Left lung (tissue), 14 donors: ENCODE measurements around the gene PPM1M. TPM values are rescaled to one million over a fixed set of nuclear protein-coding genes. Genes with fewer than 3 reads are reported as not detected.

Experiments used
- ATAC-seq: fragments of 200-7000 bp; cut with Tn5 transposase; one replicate; pipeline ENCODE4 v1.9.1; 2020; ENCODE audit warnings: moderate library complexity
- DNase-seq, 4 donors: peaks; one replicate each; pipeline ENCODE4 v3.0.0-alpha.2; 2013 to 2020
- H3K27ac ChIP-seq, 2 donors: fragments of 200-600 bp; sonication (generic) in 1 of 2; one replicate each; pipeline versions ENCODE4 v1.5.0 to v1.8.0; 2020 to 2021
- H3K27me3 ChIP-seq, 2 donors: fragments of 200-600 bp; sonication (generic) in 1 of 2; one replicate each; pipeline versions ENCODE4 v1.5.0 to v1.8.0; 2020 to 2021
- H3K36me3 ChIP-seq, 2 donors: fragments of 200-600 bp; sonication (generic) in 1 of 2; one replicate each; pipeline versions ENCODE4 v1.5.0 to v1.8.0; 2020 to 2021
- H3K4me1 ChIP-seq, 2 donors: fragments of 200-600 bp; one replicate each; pipeline ENCODE4 v1.8.0; 2021
- H3K4me3 ChIP-seq, 2 donors: fragments of 200-600 bp; sonication (generic) in 1 of 2; one replicate each; pipeline versions ENCODE4 v1.5.0 to v1.8.0; 2020 to 2021; ENCODE audit warnings: mild to moderate bottlenecking in 1 of 2
- H3K9me3 ChIP-seq, 2 donors: fragments of 200-600 bp; sonication (generic) in 1 of 2; one replicate each; pipeline versions ENCODE4 v1.5.0 to v1.8.0; 2020 to 2021
- intact Hi-C, 2 donors: fragments of 100-400 bp; cut with DNase I; formaldehyde crosslinking; loops; one replicate each; pipeline versions ENCODE4 v1.11.2 to v1.14.2; 2022
- long read RNA-seq, 12 donors: library from polyadenylated mRNA in 2 of 12; unstranded in 2 of 12; transcript quantifications; one replicate each; pipeline ENCODE4 v2.0.0 and lab custom pipeline, GENCODE V29; 2019 to 2026
- polyA plus RNA-seq, 6 donors: library from polyadenylated mRNA; unstranded; fragments of 120-200 nt; gene quantifications; one replicate each; pipeline ENCODE4 v1.2.1, GENCODE V29; 2013; ENCODE audit not compliant: insufficient read length in 6 of 6
- total RNA-seq, 2 donors: library from RNA; stranded (reverse); fragmentation: NEBNext Ultra II Directional; extraction: Animal tissue kit (Norgen Biotek cat#: 25700); gene quantifications; one replicate each; pipeline ENCODE4 v1.2.1, GENCODE V29; 2021
- TF ChIP-seq, protein P1 (sequence below), 2 donors: fragments of 200-600 bp; sonication (generic) in 1 of 2; IDR thresholded peaks; one replicate each; pipeline versions ENCODE4 v1.5.0 to v1.8.0; 2021; ENCODE audit warnings: antibody characterized with exemption in 2 of 2
- donor health status: DM: no; HTN: yes; CAD: no.
- donor health status: DM: no; HTN: no; CAD: no.

The PPM1M gene
- total RNA-seq, result 10 to 100 TPM; 33.1 to 48.3 TPM
- polyA plus RNA-seq, result 10 to 100 TPM; 27.4 to 36.3 (median 30.9) TPM
- long read RNA-seq, donor 1, partial matches to known transcripts, result 0 of 1 reads
- long read RNA-seq, donor 1, other reads (novel, unspliced or antisense), result 0 of 1 reads
- long read RNA-seq, donor 2, partial matches to known transcripts, result 0 of 1 reads
- long read RNA-seq, donor 2, other reads (novel, unspliced or antisense), result 0 of 1 reads
- long read RNA-seq, donor 3, partial matches to known transcripts, result 9 of 13 reads
- long read RNA-seq, donor 3, other reads (novel, unspliced or antisense), result 0 of 13 reads
- long read RNA-seq, donor 4, transcript PPM1M-202 (10 exons, 2,193 nt), result major isoform, 10 of 17 reads
- long read RNA-seq, donor 4, partial matches to known transcripts, result 0 of 17 reads
- long read RNA-seq, donor 4, other reads (novel, unspliced or antisense), result 7 of 17 reads
- long read RNA-seq, donor 5, partial matches to known transcripts, result 0 of 2 reads
- long read RNA-seq, donor 5, other reads (novel, unspliced or antisense), result 0 of 2 reads
- long read RNA-seq, donor 6, transcript PPM1M-202 (10 exons, 2,193 nt), result major isoform, 9 of 9 reads
- long read RNA-seq, donor 6, partial matches to known transcripts, result 0 of 9 reads
- long read RNA-seq, donor 6, other reads (novel, unspliced or antisense), result 0 of 9 reads
- long read RNA-seq, donor 7, partial matches to known transcripts, result 0 of 2 reads
- long read RNA-seq, donor 7, other reads (novel, unspliced or antisense), result 0 of 2 reads
- long read RNA-seq, donor 8, partial matches to known transcripts, result 0 of 1 reads
- long read RNA-seq, donor 8, other reads (novel, unspliced or antisense), result 0 of 1 reads
- long read RNA-seq, donor 9, result 0 reads
- long read RNA-seq, donor 10, transcript PPM1M-202 (10 exons, 2,193 nt), result major isoform, 14 of 26 reads
- long read RNA-seq, donor 10, partial matches to known transcripts, result 0 of 26 reads
- long read RNA-seq, donor 10, other reads (novel, unspliced or antisense), result 12 of 26 reads
- long read RNA-seq, donor 11, partial matches to known transcripts, result 0 of 1 reads
- long read RNA-seq, donor 11, other reads (novel, unspliced or antisense), result 0 of 1 reads
- long read RNA-seq, donor 12, partial matches to known transcripts, result 0 of 1 reads
- long read RNA-seq, donor 12, other reads (novel, unspliced or antisense), result 0 of 1 reads

DNA sequence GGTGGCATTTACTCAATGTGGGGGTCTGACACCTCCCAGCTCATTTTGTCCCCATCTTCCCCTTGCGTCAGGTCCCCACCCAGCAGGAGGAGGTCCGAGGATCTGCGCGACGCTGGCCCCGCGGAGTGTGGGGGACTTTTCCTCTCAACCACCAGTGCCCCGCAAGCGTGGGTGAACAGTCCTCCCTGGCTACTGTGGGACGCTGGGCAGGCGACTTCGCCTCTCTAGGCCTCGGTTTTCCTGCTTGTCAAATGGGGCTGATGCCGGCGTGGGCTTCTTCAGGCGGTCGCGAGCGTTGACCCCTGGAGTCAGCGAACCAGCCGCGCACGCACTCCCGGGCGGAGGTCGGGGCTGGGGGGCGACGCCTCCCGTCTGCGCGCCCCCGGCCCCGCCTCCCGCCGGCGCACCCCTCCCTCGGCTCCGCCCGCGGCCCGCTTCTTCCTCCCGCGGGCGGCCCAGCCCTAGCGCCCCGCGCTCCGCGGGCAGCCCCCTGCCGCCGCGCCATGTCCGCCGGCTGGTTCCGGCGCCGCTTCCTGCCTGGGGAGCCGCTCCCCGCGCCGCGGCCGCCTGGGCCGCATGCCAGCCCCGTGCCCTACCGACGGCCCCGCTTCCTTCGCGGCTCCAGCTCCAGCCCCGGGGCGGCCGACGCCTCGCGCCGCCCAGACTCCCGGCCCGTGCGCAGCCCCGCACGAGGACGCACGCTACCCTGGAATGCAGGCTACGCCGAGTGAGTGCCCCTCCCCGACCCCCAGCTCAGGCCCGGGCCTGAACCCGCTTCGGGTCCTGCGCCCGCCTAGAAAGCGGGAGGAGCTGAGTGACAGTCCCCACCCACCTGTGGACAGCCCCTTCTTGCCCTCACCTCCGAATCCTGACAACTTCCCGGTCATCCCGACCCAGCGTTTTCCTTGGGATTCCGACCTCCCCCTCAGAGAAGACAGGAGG lies at the start of gene PPM1M:
PPM1M (plus strand) TSS at position 438 of the 942 bp plus-strand sequence; CDS start at position 504, 66 bp downstream.
- peak; percentile 46 to 93 (median 65) for DNase-seq

GRCh38 chr3:52195823-52196331 lies 49.7 kb upstream of the PPM1M start:
- Histone ChIP-seq H3K27ac (peak overlapping the region; percentile 86 to 87), H3K27me3 (no peaks in the 10 kb centered on the region), H3K4me3 (no peak overlapping the region), H3K36me3 (peaks cover 0 to 14% of the 10 kb centered on the region in 2 donors), H3K4me1 (peaks cover 57 to 66% of the 10 kb centered on the region in 2 donors), H3K9me3 (no peaks in the 10 kb centered on the region)
- intact Hi-C loops, result no loop called here
- ATAC-seq, result peak; percentile 37
- peak in 3 of 4 donors; percentile 67 to 71 (median 68) for DNase-seq
- TF ChIP-seq, protein P1, sequence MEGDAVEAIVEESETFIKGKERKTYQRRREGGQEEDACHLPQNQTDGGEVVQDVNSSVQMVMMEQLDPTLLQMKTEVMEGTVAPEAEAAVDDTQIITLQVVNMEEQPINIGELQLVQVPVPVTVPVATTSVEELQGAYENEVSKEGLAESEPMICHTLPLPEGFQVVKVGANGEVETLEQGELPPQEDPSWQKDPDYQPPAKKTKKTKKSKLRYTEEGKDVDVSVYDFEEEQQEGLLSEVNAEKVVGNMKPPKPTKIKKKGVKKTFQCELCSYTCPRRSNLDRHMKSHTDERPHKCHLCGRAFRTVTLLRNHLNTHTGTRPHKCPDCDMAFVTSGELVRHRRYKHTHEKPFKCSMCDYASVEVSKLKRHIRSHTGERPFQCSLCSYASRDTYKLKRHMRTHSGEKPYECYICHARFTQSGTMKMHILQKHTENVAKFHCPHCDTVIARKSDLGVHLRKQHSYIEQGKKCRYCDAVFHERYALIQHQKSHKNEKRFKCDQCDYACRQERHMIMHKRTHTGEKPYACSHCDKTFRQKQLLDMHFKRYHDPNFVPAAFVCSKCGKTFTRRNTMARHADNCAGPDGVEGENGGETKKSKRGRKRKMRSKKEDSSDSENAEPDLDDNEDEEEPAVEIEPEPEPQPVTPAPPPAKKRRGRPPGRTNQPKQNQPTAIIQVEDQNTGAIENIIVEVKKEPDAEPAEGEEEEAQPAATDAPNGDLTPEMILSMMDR (IDR thresholded peaks at IDR 0.05), result no peak

More for the DNA sequence above, at the start of gene PPM1M:
- peak; percentile 64 for ATAC-seq
- no peaks in the 10 kb centered on the region for H3K9me3 ChIP-seq
- peaks cover 5 to 70% of the 10 kb centered on the region in 2 donors for H3K4me1 ChIP-seq
- H3K27me3 ChIP-seq, result no peaks in the 10 kb centered on the region
- intact Hi-C loops, result no loop called here
- TF ChIP-seq, protein P1 (IDR thresholded peaks at IDR 0.05), result no peak
- peaks cover 0 to 29% of the 10 kb centered on the region in 2 donors for H3K36me3 ChIP-seq
- H3K4me3 ChIP-seq, result peak within 1 kb of the TSS; percentile 58 to 66
- peak within 1 kb of the TSS; percentile 86 to 95 for H3K27ac ChIP-seq

- peak; percentile 43 for ATAC-seq
- TF ChIP-seq, protein P1 (IDR thresholded peaks at IDR 0.05), result no peak
- DNase-seq, result peak in 2 of 4 donors; percentile 70 to 85
These were observed 48.6 kb upstream of the PPM1M start for GRCh38 chr3:52196977-52197376.

DNA sequence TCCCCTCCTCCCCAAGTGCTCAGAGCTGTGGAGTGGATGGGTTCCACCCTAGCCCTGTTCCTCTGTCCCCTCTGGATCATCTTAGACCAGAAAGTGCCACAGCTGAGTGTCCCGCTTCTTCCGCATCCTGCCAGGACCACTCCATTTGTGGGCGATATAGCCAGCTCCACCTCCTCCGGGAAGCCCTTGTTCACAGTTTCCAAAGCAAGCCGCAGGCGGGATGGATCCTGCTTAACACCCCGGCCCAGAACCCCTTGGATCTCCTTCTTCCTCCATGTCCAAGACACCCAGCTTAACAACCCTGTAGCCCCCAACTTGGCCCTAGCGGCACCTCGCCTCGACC lies 48.1 kb upstream of the PPM1M start:
- H3K27ac ChIP-seq, result peak overlapping the region; percentile 86 to 87
- peaks cover 59 to 79% of the 10 kb centered on the region in 2 donors for H3K4me1 ChIP-seq
- H3K36me3 ChIP-seq, result peaks cover 0 to 17% of the 10 kb centered on the region in 2 donors
- intact Hi-C loops, result no loop called here
- DNase-seq (no peak), ATAC-seq (no peak)
- H3K9me3 ChIP-seq, result no peaks in the 10 kb centered on the region
- H3K27me3 ChIP-seq, result no peaks in the 10 kb centered on the region
- TF ChIP-seq, protein P1 (IDR thresholded peaks at IDR 0.05), result no peak
- H3K4me3 ChIP-seq, result peak overlapping the region; percentile 66 to 97

More at GRCh38 chr3:52196977-52197376, 48.6 kb upstream of the PPM1M start:
- Histone ChIP-seq H3K27me3 (no peaks in the 10 kb centered on the region), H3K27ac (peak overlapping the region; percentile 86 to 87), H3K4me1 (peaks cover 55 to 74% of the 10 kb centered on the region in 2 donors), H3K4me3 (no peak overlapping the region), H3K9me3 (no peaks in the 10 kb centered on the region), H3K36me3 (peaks cover 0 to 14% of the 10 kb centered on the region in 2 donors)
- intact Hi-C loops, result no loop called here
